PFSK-1 (cell line): ENCODE results near the gene MCCC2.

Source experiments
- FOXP2 ChIP-seq: optimal IDR thresholded peaks from 2 replicates; pipeline ENCODE3; 2011; ENCODE audit warnings: borderline replicate concordance, control low read depth, inconsistent platforms; ENCODE audit not compliant: insufficient read depth; ENCODE audit errors: extremely low read length, extremely low read depth
- POLR2AphosphoS5 ChIP-seq: IDR thresholded peaks from 2 replicates; pipeline ENCODE4 v1.6.1; 2012; ENCODE audit warnings: low read depth, mild to moderate bottlenecking, control low read depth, low read length, moderate library complexity
- REST ChIP-seq, 2 experiments: IDR thresholded peaks; 2 replicates each; pipeline versions ENCODE4 v1.6.1 to v1.8.0; 2011 to 2012; ENCODE audit warnings: low read depth in 2 of 2, low read length in 2 of 2, control low read depth in 1 of 2, inconsistent platforms in 1 of 2, mild to moderate bottlenecking in 1 of 2, moderate library complexity in 1 of 2; ENCODE audit not compliant: insufficient read depth in 1 of 2
- SIN3A ChIP-seq: IDR thresholded peaks from 2 replicates; pipeline ENCODE4 v1.6.1; 2012; ENCODE audit warnings: mild to moderate bottlenecking, low read length, moderate library complexity, borderline replicate concordance; ENCODE audit not compliant: insufficient read depth
- TAF1 ChIP-seq: IDR thresholded peaks from 2 replicates; pipeline ENCODE4 v1.6.1; 2012; ENCODE audit warnings: low read length, control low read depth, borderline replicate concordance; ENCODE audit not compliant: insufficient read depth

MCCC2 gene

GRCh38 chr5:71596169-71596568, 9.0 kb downstream of the MCCC2 start:
- TF ChIP-seq FOXP2 (no peak), TAF1 (no peak), SIN3A (no peak), REST (IDR thresholded peaks at IDR 0.05; ENCODE audit: insufficient read depth in 1 of 2, low read depth in 2 of 2, low read length in 2 of 2) (no peak)

GRCh38 chr5:71597001-71597400, 9.9 kb downstream of the MCCC2 start:
- TF ChIP-seq REST (IDR thresholded peaks at IDR 0.05; ENCODE audit: insufficient read depth in 1 of 2, low read depth in 2 of 2, low read length in 2 of 2) = no peak
- no peak for TF ChIP-seq SIN3A
- no peak for TF ChIP-seq POLR2AphosphoS5
- TF ChIP-seq TAF1 = no peak

GRCh38 chr5:71600783-71601182, 13.6 kb downstream of the MCCC2 start:
- no peak for TF ChIP-seq SIN3A
- no peak for TF ChIP-seq FOXP2
- TF ChIP-seq POLR2AphosphoS5 = no peak
- no peak for TF ChIP-seq REST (IDR thresholded peaks at IDR 0.05; ENCODE audit: insufficient read depth in 1 of 2, low read depth in 2 of 2, low read length in 2 of 2)
- no peak for TF ChIP-seq TAF1

- 0 out of 2 replicates have a peak, but pooled peaks have one; percentile 15 for TF ChIP-seq TAF1
- peak; percentile 42 for TF ChIP-seq FOXP2
- 0 out of 2 replicates have a peak, but pooled peaks have one; percentile 33 for TF ChIP-seq SIN3A
- TF ChIP-seq POLR2AphosphoS5 = no peak
These were observed 14.3 kb downstream of the MCCC2 start for GRCh38 chr5:71601222-71602026.

- TF ChIP-seq POLR2AphosphoS5 = no peak
- TF ChIP-seq TAF1 = no peak
- TF ChIP-seq REST (IDR thresholded peaks at IDR 0.05; ENCODE audit: insufficient read depth in 1 of 2, low read depth in 2 of 2, low read length in 2 of 2) = no peak
- no peak for TF ChIP-seq FOXP2
- TF ChIP-seq SIN3A = no peak
These were observed 28.7 kb downstream of the MCCC2 start for GRCh38 chr5:71615809-71616208.
